NCI-H2196 (cell line): Measurements from ENCODE around the gene BCKDK.

ENCODE experiments used
- DNase-seq: peaks from one replicate; lab custom pipeline; 2025; ENCODE audit not compliant: unreplicated experiment; lab: John Stamatoyannopoulos, UW

The BCKDK gene

DNA sequence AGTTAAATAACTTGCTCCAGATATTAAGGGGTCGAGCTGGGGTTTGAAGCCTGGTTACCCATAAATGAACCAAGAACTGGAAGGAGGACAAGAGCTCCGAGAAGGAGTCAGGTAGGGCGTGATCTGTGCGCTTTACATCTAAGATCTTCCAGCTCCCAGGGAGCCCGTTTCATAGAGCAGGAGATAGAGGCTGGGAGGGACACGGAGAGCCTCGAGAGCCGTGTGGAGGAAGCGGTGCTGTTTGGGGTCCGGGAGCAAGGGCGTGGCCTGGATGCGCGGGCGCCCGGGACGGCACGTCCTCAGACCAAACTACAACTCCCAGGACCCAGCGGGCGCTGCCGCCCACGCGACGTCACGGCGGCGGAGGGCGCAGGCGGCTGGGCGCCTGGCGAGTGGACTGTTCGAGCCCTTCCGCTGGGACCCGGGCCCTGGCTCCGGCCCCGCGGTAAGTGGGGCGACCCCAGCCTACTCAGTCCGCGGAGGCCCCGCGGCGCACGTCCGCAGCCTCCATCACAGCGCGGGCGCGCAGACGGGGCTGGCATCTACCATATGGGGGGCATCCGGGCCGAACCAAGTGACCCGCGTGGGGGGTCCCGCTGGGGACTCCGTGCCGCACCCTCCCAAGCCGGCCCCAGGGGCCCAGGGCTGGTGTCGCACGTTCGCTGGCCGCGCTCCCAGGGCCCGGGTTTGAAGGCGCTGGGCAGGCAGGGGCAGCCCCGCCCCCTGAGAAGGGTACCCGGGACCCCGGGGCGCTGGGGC, at the start of gene BCKDK:
TSS of gene BCKDK (plus strand) at position 352 of the 759 bp plus-strand sequence. CDS start 838 bp downstream, outside the sequence.
- peak; percentile 65 for DNase-seq

- no peak for DNase-seq
These were observed 46.9 kb upstream of the BCKDK start for GRCh38 chr16:31061126-31061812.

DNA sequence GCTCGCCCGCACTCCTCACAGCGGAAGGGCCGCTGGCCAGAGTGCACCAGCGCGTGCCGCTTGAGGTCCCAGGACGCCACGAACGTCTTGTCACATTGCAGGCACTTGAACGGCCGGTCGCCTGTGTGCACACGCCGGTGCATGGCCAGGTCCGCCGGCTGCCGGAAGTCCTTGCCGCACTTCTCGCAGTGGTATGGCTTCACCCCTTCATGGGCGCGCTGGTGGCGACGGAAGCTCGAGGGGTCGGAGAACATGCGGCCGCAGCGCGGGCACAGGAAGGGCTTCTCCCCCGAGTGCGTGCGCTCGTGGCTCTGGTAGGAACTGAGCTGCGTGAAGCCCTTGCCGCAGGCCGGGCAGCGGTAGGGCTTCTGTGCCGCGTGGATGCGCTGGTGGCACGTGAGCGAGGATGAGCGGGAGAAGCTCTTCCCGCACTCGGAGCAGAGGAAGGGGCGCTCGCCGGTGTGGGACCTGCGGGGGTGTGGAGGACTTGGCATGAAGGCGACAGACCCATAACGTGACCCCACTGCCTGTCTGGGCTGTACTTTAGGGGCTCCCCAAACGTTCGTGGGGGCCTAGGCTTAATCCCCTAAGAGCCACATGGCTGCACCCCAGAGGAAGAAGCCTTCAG, 46.3 kb upstream of the BCKDK start:
- DNase-seq, result no peak

DNA sequence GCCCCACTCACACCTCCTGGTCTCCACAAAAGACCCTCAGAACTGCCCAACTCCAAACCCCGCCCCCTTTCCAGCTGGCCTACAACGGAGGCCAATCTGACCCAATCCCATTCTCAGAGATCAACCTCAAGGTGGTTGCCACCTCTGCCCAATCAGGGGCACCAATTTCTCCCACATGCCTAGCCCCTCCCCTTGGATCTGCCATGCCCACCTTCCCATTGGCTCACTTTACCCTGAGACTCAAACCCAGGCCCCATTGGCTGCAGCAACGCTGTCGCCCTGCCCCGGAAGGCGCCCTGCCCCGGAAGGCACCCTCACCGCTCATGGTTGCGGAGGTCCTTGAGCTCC, 44.7 kb upstream of the BCKDK start:
- no peak for DNase-seq

GRCh38 chr16:31063843-31064611, 44.2 kb upstream of the BCKDK start:
- DNase-seq, result no peak

- no peak for DNase-seq
These were observed 43.2 kb upstream of the BCKDK start for GRCh38 chr16:31064882-31065461.

DNA sequence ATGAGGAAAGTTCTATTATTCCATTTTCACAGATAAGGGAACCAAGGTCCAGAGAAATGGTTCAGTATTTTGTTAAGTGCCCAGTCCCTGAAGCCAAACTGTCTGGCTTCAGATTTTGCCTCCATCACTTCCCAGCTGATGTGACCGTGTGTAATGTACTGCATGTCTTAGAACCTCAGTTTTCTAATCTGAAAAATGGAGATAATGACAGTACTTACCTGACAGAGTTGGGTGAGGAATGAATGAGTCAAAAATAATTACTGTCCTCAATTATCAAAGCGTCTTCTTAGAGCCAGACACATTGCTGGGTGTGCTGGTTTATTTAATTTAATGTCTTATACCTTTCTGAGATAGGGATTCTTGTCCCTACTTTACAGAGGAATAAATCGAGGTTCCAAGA, 40.8 kb upstream of the BCKDK start:
- DNase-seq, result no peak

- peak; percentile 75 for DNase-seq
These were observed 36.3 kb upstream of the BCKDK start for GRCh38 chr16:31071861-31072260.

DNA sequence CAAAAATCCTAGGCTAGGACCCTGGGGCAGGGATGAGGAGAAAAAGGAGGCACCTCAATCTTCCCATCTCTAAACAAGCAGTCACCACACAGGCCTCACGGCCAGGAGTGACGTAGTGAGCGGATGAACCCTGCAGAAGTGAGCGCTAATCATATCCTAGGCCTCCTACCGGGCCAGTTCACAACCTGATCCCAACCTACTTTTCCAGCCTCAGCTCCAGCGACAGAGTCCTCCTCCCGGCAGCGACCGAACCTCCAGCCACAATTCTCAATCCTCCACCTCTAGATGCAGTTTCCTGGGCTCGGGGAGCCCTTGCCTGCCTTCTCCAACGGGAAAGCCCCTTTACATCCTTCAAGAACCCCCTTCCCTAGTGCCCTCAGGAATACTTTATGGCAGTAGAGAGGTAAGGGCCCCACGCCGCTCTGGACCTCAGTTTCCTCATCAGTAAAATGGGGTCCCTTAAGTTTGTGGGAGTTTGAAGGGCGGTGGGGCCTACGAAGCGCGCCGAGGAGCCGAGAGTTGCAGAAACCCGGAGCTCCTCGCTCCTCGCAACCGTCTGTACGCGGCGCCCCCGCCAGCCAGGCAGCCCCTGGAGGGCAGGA, 35.5 kb upstream of the BCKDK start:
- peak; percentile 46 for DNase-seq

DNA sequence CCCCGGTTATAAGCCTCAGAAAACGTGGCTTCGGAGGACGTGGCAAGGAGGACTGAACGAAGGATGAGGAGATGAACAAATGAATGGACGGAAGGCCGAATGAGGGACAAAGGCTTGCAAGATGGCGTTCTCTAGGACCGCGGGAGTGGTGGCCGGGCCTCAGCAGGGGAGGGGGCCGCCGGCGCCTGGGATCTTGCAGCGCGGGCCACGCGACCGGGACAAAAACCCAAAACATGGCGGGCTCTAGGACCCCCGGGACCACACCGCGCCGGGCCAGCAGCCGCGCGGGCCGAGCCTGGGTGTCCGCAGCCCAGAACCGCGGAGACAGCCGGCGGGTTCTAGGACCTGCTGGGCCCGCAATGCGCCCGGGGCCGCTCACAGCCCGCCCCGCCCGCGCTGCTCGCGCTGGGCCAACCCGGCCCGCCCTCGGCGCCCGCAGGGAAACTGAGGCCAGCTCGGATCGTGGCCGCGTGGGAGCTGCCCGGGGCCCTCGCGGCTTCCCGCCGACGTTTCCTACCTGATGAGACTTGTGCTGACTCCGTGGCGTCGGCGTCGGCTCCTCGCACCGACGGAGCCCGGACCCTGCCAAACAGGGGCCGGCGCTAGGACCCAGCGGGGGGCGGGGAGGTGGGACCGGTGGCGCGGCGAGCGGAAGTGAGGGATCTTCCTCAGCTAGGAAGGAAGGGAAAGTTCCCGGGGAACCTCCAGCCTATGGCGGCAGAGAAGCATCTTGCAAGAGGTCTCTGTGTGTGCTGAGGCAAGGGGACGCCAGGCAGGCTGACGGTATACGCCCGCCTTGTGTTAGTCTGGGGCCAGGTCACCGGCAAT, 34.8 kb upstream of the BCKDK start:
- DNase-seq, result peak; percentile 90

- DNase-seq, result peak; percentile 99
These were observed 34.0 kb upstream of the BCKDK start, which contains the start of the genes ZNF646 and ZNF668 for GRCh38 chr16:31073970-31074813. TSS of gene ZNF646 (plus strand) at chr16:31074422. CDS start at chr16:31076325, 1,903 bp downstream. TSS of gene ZNF668 (minus strand) at chr16:31074240. CDS start at chr16:31064459, 9,781 bp downstream.

DNA sequence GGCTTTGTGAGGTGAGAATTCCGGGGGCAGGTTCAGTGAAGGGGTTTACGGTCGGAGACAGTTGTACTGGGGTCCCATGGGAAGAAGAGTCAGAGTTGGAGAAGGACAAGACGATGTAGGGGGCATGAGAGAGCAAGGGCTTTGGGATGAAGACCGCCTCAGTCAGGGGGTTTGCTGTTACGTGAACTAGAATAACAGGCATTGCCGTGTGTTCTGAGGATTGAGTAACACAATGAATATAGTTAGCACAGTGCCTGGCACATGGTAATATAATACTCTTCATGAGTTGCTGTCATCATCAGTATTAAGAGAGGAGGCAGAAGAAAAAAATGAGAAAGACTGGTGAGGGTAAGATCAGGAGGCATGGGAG, 33.4 kb upstream of the BCKDK start:
- no peak for DNase-seq

DNA sequence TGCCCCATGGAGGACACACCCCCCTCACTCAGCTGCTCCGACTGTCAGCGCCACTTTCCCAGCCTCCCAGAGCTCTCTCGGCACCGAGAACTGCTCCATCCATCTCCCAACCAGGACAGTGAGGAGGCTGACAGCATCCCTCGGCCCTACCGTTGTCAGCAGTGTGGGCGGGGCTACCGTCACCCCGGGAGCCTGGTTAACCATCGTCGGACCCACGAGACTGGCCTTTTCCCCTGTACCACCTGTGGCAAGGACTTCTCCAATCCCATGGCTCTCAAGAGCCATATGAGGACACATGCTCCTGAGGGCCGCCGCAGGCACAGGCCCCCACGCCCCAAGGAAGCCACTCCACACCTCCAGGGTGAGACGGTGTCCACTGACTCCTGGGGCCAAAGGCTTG, 31.9 kb upstream of the BCKDK start:
- DNase-seq, result no peak

- no peak for DNase-seq
These were observed 31.2 kb upstream of the BCKDK start for GRCh38 chr16:31077024-31077423.

GRCh38 chr16:31077592-31078396, 30.4 kb upstream of the BCKDK start:
- no peak for DNase-seq

- DNase-seq, result no peak
These were observed 29.4 kb upstream of the BCKDK start for GRCh38 chr16:31078597-31079341.

DNA sequence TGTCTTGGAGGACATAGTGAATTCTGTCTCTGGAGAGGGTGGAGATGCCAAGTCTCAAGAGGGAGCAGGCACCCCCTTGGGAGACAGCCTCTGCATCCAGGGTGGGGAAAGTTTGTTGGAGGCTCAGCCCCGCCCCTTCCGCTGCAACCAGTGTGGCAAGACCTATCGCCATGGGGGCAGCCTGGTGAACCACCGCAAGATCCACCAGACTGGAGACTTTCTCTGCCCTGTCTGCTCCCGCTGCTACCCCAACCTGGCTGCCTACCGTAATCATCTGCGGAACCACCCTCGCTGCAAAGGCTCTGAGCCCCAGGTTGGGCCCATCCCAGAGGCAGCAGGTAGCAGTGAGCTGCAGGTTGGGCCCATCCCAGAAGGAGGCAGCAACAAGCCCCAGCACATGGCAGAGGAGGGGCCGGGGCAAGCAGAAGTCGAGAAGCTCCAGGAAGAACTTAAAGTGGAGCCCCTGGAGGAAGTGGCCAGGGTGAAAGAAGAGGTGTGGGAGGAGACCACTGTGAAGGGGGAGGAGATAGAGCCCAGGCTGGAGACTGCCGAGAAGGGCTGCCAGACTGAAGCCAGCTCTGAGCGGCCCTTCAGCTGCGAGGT, 28.7 kb upstream of the BCKDK start:
- DNase-seq, result no peak
